HG02759 (cell line): ENCODE data around the gene NEK10.
"Not testable (repeated sequence)": the region's sequence is repeated elsewhere in the genome, so short reads cannot be mapped to it uniquely, and the experiment has no call there.

Experiments
- ATAC-seq: cut with Tn5 transposase; IDR thresholded peaks from one replicate; pipeline ENCODE4 v1.9.1; 2021; ENCODE audit warnings: mild to moderate bottlenecking, moderate library complexity; ENCODE audit not compliant: unreplicated experiment

Gene NEK10

GRCh38 chr3:27353221-27353620 lies 16.0 kb downstream of the NEK10 start:
- ATAC-seq = no peak

GRCh38 chr3:27352047-27352446 lies 17.1 kb downstream of the NEK10 start:
- no peak for ATAC-seq

GRCh38 chr3:27349832-27350231 lies 19.4 kb downstream of the NEK10 start:
- ATAC-seq = peak; percentile 49

- no peak for ATAC-seq
Measured at GRCh38 chr3:27345959-27346865, 23.0 kb downstream of the NEK10 start.

GRCh38 chr3:27345493-27345892 lies 23.7 kb downstream of the NEK10 start:
- no peak for ATAC-seq

GRCh38 chr3:27345045-27345444 lies 24.1 kb downstream of the NEK10 start:
- ATAC-seq = no peak

GRCh38 chr3:27344192-27344591 lies 25.0 kb downstream of the NEK10 start:
- ATAC-seq = no peak

GRCh38 chr3:27342267-27342666 lies 26.9 kb downstream of the NEK10 start:
- no peak for ATAC-seq

GRCh38 chr3:27340534-27340933 lies 28.6 kb downstream of the NEK10 start:
- peak; percentile 75 for ATAC-seq

- ATAC-seq = no peak
Measured at GRCh38 chr3:27335571-27335970, 33.6 kb downstream of the NEK10 start.

- no peak for ATAC-seq
Measured at GRCh38 chr3:27333843-27334242, 35.3 kb downstream of the NEK10 start.

GRCh38 chr3:27328982-27329762 lies 40.0 kb downstream of the NEK10 start:
- not testable (repeated sequence) for ATAC-seq

GRCh38 chr3:27326629-27327545 lies 42.3 kb downstream of the NEK10 start:
- no peak for ATAC-seq

- ATAC-seq = no peak
Measured at GRCh38 chr3:27326202-27326601, 43.0 kb downstream of the NEK10 start.

GRCh38 chr3:27325419-27325818 lies 43.8 kb downstream of the NEK10 start:
- ATAC-seq = peak; percentile 65

- no peak for ATAC-seq
Measured at GRCh38 chr3:27324686-27325085, 44.5 kb downstream of the NEK10 start.

- no peak for ATAC-seq
Measured at GRCh38 chr3:27323087-27323570, 46.1 kb downstream of the NEK10 start.

- no peak for ATAC-seq
Measured at GRCh38 chr3:27322634-27323033, 46.5 kb downstream of the NEK10 start.

GRCh38 chr3:27319847-27320526 lies 49.2 kb downstream of the NEK10 start:
- no peak for ATAC-seq

- ATAC-seq = no peak
Measured at GRCh38 chr3:27319304-27319703, 49.9 kb downstream of the NEK10 start.
